ENCODE data around the gene CDC73.

CDC73 gene

DNA sequence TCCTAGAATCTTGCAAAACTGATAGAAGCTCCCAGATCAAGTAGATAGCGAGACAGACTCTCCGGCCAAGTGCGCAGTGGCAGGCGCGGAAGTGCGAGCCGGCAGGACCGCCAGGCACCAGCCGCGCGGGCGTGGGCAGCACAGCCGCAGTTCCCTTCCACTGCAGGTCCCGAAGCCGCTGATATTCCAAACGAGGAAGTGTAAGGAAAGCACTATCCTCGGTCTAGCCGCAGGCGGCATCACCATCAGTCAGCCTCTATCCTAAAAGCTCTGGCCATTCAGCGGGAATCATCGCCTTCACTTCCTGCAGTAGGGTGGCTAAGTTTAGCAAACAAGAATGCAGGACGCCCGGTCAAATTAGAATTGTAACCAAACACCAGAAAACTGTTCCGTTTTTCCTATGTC, 17.3 kb upstream of the CDC73 start:
- Histone ChIP-seq H3K4me3 (ENCODE audit: low read depth, low read length) (peak overlapping the region; percentile 92), H3K27me3 (ENCODE audit: insufficient read depth, low read depth, severe bottlenecking) (no peaks in the 10 kb centered on the region), H3K9me3 (ENCODE audit: severe bottlenecking) (no peaks in the 10 kb centered on the region), H3K36me3 (peaks cover 5% of the 10 kb centered on the region), H3K27ac (peak overlapping the region; percentile 82)
- DNase-seq, result peak; percentile 62
- TF ChIP-seq CTCF (IDR thresholded peaks at IDR 0.05; ENCODE audit: low read depth, low read length), result 0 out of 2 replicates have a peak, but pooled peaks have one; percentile 8

DNA sequence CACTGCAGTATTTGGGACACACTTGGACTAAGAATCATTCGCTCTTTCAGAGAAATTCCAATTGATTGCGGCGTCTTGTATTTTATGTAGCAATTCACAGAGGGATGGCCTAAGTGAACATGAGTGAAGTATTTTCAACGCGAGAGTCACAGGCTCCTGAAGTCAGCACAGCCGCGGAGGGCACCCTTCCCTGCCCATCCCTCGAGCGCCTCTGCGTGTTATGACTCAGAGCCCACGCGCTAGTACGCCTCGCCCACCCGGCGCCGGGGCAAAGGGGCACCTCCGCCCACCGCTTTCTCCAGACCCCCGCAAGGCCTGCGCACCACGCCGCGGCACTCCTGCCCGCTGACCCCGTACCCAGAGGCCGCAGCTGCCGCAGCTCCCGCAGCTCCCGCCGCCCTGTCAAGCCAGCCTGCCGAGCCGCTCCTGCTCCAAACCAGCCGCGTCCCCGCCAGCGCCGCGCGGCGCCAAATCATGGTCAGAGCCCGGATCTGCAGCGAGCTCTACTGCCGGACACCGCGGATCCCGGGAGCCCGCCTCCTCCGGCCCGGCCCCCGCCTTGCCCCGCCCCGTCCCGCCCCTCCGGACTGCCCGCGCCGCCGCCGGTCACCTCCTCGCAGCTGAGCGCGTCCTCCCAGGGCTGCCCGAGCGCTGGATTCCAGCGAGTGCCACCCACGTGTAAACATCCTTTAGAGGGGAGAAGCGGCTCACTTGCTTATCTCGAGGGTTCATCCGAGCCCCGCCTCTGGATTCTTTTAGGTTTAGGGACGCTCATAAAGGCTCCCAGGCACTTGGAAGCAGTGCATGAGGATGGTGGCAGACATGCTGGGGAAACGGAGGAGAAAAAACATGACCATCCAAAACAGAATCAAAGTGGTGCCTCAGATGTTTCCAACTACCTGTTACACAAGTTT, 16.7 kb upstream of the CDC73 start, which contains the start of gene GLRX2:
Gene GLRX2, minus strand, starts transcription at position 508 of the 914 bp plus-strand sequence. Its CDS starts 32 bp downstream, at position 476.
- H3K27me3 ChIP-seq (ENCODE audit: insufficient read depth, low read depth, severe bottlenecking), result no peaks in the 10 kb centered on the region
- peak; percentile 92 for DNase-seq

DNA sequence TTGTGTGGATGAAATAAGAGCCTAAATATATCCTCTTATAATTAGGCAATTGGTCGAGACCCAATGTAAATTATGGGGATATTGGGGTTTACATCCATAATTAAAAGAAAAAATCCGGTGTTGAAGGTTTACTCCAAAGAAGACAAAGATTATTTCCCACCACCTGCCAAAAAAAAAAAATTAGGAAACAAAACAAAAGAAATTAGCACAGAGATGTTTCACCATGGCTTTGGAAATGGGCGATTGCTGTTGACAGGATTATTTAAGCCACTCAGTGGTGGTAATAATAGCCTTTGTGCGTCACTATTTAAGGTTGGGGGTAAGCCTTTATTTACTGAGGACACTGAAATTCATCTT, 16.0 kb upstream of the CDC73 start:
- Histone ChIP-seq H3K27ac (peak overlapping the region; percentile 82), H3K4me3 (ENCODE audit: low read depth, low read length) (peak overlapping the region; percentile 92), H3K36me3 (no peaks in the 10 kb centered on the region), H3K9me3 (ENCODE audit: severe bottlenecking) (no peaks in the 10 kb centered on the region), H3K27me3 (ENCODE audit: insufficient read depth, low read depth, severe bottlenecking) (no peaks in the 10 kb centered on the region)
- no peak for DNase-seq
- no peak for TF ChIP-seq CTCF (IDR thresholded peaks at IDR 0.05; ENCODE audit: low read depth, low read length)

More for the DNA sequence above, 16.7 kb upstream of the CDC73 start, which contains the start of gene GLRX2:
- peaks cover 3% of the 10 kb centered on the region; the same call in 1 of the 2 replicates for H3K36me3 ChIP-seq
- H3K9me3 ChIP-seq (ENCODE audit: severe bottlenecking), result no peaks in the 10 kb centered on the region
- no peak for TF ChIP-seq CTCF (IDR thresholded peaks at IDR 0.05; ENCODE audit: low read depth, low read length)
- H3K4me3 ChIP-seq (ENCODE audit: low read depth, low read length), result peak within 1 kb of the TSS; percentile 92
- peak within 1 kb of the TSS; percentile 82 for H3K27ac ChIP-seq

- DNase-seq, result no peak
- H3K27me3 ChIP-seq (ENCODE audit: insufficient read depth, low read depth, severe bottlenecking), result no peaks in the 10 kb centered on the region
- TF ChIP-seq CTCF (IDR thresholded peaks at IDR 0.05; ENCODE audit: low read depth, low read length), result no peak
- H3K27ac ChIP-seq, result no peak overlapping the region
- H3K36me3 ChIP-seq, result no peaks in the 10 kb centered on the region
- H3K9me3 ChIP-seq (ENCODE audit: severe bottlenecking), result no peaks in the 10 kb centered on the region
- H3K4me3 ChIP-seq (ENCODE audit: low read depth, low read length), result no peak overlapping the region
Measured at GRCh38 chr1:193108471-193108870, 13.4 kb upstream of the CDC73 start.

GRCh38 chr1:193109619-193110018, 12.2 kb upstream of the CDC73 start:
- DNase-seq, result no peak
- no peaks in the 10 kb centered on the region for H3K27me3 ChIP-seq (ENCODE audit: insufficient read depth, low read depth, severe bottlenecking)
- no peak overlapping the region for H3K27ac ChIP-seq
- H3K4me3 ChIP-seq (ENCODE audit: low read depth, low read length), result no peak overlapping the region
- no peaks in the 10 kb centered on the region for H3K36me3 ChIP-seq
- no peaks in the 10 kb centered on the region for H3K9me3 ChIP-seq (ENCODE audit: severe bottlenecking)
- TF ChIP-seq CTCF (IDR thresholded peaks at IDR 0.05; ENCODE audit: low read depth, low read length), result no peak

All from WERI-Rb-1 (cell line).